ENCODE results near the gene PRPH.
A peak's percentile ranks its signal among the peaks of the same experiment; 100 is the strongest.

The PRPH gene

GRCh38 chr12:49260571-49261363 is 34.2 kb upstream of the PRPH start:
- Histone ChIP-seq H3K27me3 (ENCODE audit: low read length) (no peaks in the 10 kb centered on the region), H3K79me2 (ENCODE audit: insufficient read depth, low read length) (peaks cover 8% of the 10 kb centered on the region), H4K20me1 (ENCODE audit: low read depth, low read length) (no peaks in the 10 kb centered on the region), H3K36me3 (ENCODE audit: low read length) (no peaks in the 10 kb centered on the region), H3K9me2 (replicated peaks; ENCODE audit: insufficient read depth, low read length) (no peaks in the 10 kb centered on the region), H3K27ac (ENCODE audit: low read depth, low read length) (no peak overlapping the region), H3K9ac (ENCODE audit: low read length) (no peak overlapping the region), H3K4me3 (ENCODE audit: insufficient read depth, low read length, poor library complexity, severe bottlenecking) (no peak overlapping the region), H3K4me2 (ENCODE audit: low read depth, low read length, poor library complexity, severe bottlenecking) (no peak overlapping the region), H3F3A (ENCODE audit: insufficient read depth) (peaks cover 16% of the 10 kb centered on the region), H2AFZ (ENCODE audit: low read depth, low read length, severe bottlenecking) (no peak overlapping the region), H3K9me3 (ENCODE audit: insufficient read depth, low read length) (no peaks in the 10 kb centered on the region)
- TF ChIP-seq EZH2phosphoT487 (conservative IDR thresholded peaks at IDR 0.05; ENCODE audit: low read length) (no peak), CTCF (IDR thresholded peaks at IDR 0.05; ENCODE audit: insufficient read depth, low read length, poor library complexity, severe bottlenecking) (no peak)

- no peaks in the 10 kb centered on the region for H3K9me3 ChIP-seq (ENCODE audit: insufficient read depth, low read length)
- no peak for TF ChIP-seq EZH2phosphoT487 (conservative IDR thresholded peaks at IDR 0.05; ENCODE audit: low read length)
- TF ChIP-seq CTCF (IDR thresholded peaks at IDR 0.05; ENCODE audit: insufficient read depth, low read length, poor library complexity, severe bottlenecking) = no peak
- no peak overlapping the region for H3K9ac ChIP-seq (ENCODE audit: low read length)
- peaks cover 4% of the 10 kb centered on the region; the same call in 1 of the 2 replicates for H4K20me1 ChIP-seq (ENCODE audit: low read depth, low read length)
- H3K27me3 ChIP-seq (ENCODE audit: low read length) = no peaks in the 10 kb centered on the region
- H3K36me3 ChIP-seq (ENCODE audit: low read length) = no peaks in the 10 kb centered on the region
- peaks cover 16% of the 10 kb centered on the region for H3F3A ChIP-seq (ENCODE audit: insufficient read depth)
- H3K27ac ChIP-seq (ENCODE audit: low read depth, low read length) = no peak overlapping the region
- no peak overlapping the region for H3K4me2 ChIP-seq (ENCODE audit: low read depth, low read length, poor library complexity, severe bottlenecking)
- H3K79me2 ChIP-seq (ENCODE audit: insufficient read depth, low read length) = peaks cover 18% of the 10 kb centered on the region
- H3K9me2 ChIP-seq (replicated peaks; ENCODE audit: insufficient read depth, low read length) = no peaks in the 10 kb centered on the region
- no peak overlapping the region for H3K4me3 ChIP-seq (ENCODE audit: insufficient read depth, low read length, poor library complexity, severe bottlenecking)
- H2AFZ ChIP-seq (ENCODE audit: low read depth, low read length, severe bottlenecking) = no peak overlapping the region
Observed at GRCh38 chr12:49261721-49262120, 33.2 kb upstream of the PRPH start.

- H3K36me3 ChIP-seq (ENCODE audit: low read length) = no peaks in the 10 kb centered on the region
- no peak overlapping the region for H2AFZ ChIP-seq (ENCODE audit: low read depth, low read length, severe bottlenecking)
- no peaks in the 10 kb centered on the region for H3K27me3 ChIP-seq (ENCODE audit: low read length)
- peaks cover 34% of the 10 kb centered on the region for H3K79me2 ChIP-seq (ENCODE audit: insufficient read depth, low read length)
- peak overlapping the region; percentile 82 for H3K4me3 ChIP-seq (ENCODE audit: insufficient read depth, low read length, poor library complexity, severe bottlenecking)
- H3K9ac ChIP-seq (ENCODE audit: low read length) = no peak overlapping the region
- H3K9me3 ChIP-seq (ENCODE audit: insufficient read depth, low read length) = no peaks in the 10 kb centered on the region
- no peaks in the 10 kb centered on the region for H3K9me2 ChIP-seq (replicated peaks; ENCODE audit: insufficient read depth, low read length)
- peaks cover 16% of the 10 kb centered on the region for H3F3A ChIP-seq (ENCODE audit: insufficient read depth)
- TF ChIP-seq EZH2phosphoT487 (conservative IDR thresholded peaks at IDR 0.05; ENCODE audit: low read length) (no peak), CTCF (IDR thresholded peaks at IDR 0.05; ENCODE audit: insufficient read depth, low read length, poor library complexity, severe bottlenecking) (no peak)
- no peak overlapping the region for H3K27ac ChIP-seq (ENCODE audit: low read depth, low read length)
- peak overlapping the region; percentile 91 for H3K4me2 ChIP-seq (ENCODE audit: low read depth, low read length, poor library complexity, severe bottlenecking)
- peaks cover 15% of the 10 kb centered on the region; the same call in 1 of the 2 replicates for H4K20me1 ChIP-seq (ENCODE audit: low read depth, low read length)
Observed at GRCh38 chr12:49263400-49263763, 31.6 kb upstream of the PRPH start.
